Activated CD8-positive, alpha-beta T cell treated with anti-CD3 and anti-CD28 coated beads, Interleukin-2, amount 10 ng/mL, durations not matched to agents 7 days and 5 days (primary cell): ENCODE results near the gene OSBPL10. TPM values are rescaled to one million over a fixed set of nuclear protein-coding genes. Genes with fewer than 3 reads are reported as not detected.

Experiments
- ATAC-seq: fragments of 150-1000 bp; cut with Tn5 transposase; one replicate; pipeline ENCODE4 v1.10.0; 2021; ENCODE audit warnings: moderate library complexity
- CTCF ChIA-PET: fragments of 350-600 bp; sonication (Branson Sonifier 250); formaldehyde crosslinking; loops from one replicate; lab custom pipeline; 2021; ENCODE audit warnings: antibody characterized with exemption; lab: Charles Lee
- POLR2A ChIA-PET: fragments of 350-600 bp; sonication (Branson Sonifier 250); formaldehyde crosslinking; loops from one replicate; lab custom pipeline; 2021; ENCODE audit warnings: antibody characterized with exemption; lab: Charles Lee
- DNase-seq: peaks from one replicate; pipeline ENCODE4 v3.0.0-alpha.2; 2020
- H3K27ac Mint-ChIP-seq: one replicate; pipeline ENCODE4 v1.8.0; 2021; ENCODE audit warnings: mild to moderate bottlenecking, mixed read lengths
- H3K27me3 Mint-ChIP-seq: one replicate; pipeline ENCODE4 v1.8.0; 2021; ENCODE audit warnings: low read depth, mixed read lengths
- H3K36me3 Mint-ChIP-seq: one replicate; pipeline ENCODE4 v1.8.0; 2021; ENCODE audit warnings: low read depth, mixed read lengths
- H3K4me1 Mint-ChIP-seq: one replicate; pipeline ENCODE4 v1.8.0; 2021; ENCODE audit warnings: low read depth, mixed read lengths
- H3K4me3 Mint-ChIP-seq: one replicate; pipeline ENCODE4 v1.8.0; 2021; ENCODE audit warnings: mild to moderate bottlenecking, mixed read lengths
- H3K9me3 Mint-ChIP-seq: one replicate; pipeline ENCODE4 v1.8.0; 2022; ENCODE audit warnings: mixed read lengths; ENCODE audit not compliant: insufficient read depth
- total RNA-seq, 2 experiments: library from RNA; stranded (reverse); gene quantifications; one replicate each; pipeline ENCODE4 v1.2.3, GENCODE V29; 2021

Gene OSBPL10
- total RNA-seq, 2 experiments from 2014 or later: 0.05 to 0.53 TPM

- no peak overlapping the region for H3K27ac Mint-ChIP-seq
- ChIA-PET CTCF (no interaction called here), POLR2A (no interaction called here)
- H3K9me3 Mint-ChIP-seq: no peaks in the 10 kb centered on the region
- no peaks in the 10 kb centered on the region for H3K4me1 Mint-ChIP-seq
- DNase-seq (no peak), ATAC-seq (no peak)
- H3K27me3 Mint-ChIP-seq: peaks cover 10% of the 10 kb centered on the region
- no peak overlapping the region for H3K4me3 Mint-ChIP-seq
- no peaks in the 10 kb centered on the region for H3K36me3 Mint-ChIP-seq
Measured at GRCh38 chr3:31953636-31954035, 27.4 kb downstream of the OSBPL10 start.

DNA sequence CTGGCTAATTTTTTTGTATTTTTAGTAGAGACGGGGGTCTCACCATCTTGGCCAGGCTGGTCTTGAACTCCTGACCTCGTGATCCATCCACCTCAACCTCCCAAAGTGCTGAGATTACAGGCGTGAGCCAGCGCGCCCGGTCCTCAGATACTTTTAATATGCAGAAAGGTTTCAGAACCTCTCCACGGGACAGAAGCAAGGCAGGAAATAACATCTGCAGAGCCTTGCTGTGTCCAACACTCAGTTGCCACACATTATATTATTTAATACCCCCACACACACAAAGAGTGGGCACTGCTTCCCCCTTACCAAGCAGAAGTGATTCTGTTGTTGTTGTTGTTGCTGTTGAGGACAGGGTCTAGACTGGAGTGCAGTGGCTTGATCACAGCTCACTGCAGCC, 28.0 kb downstream of the OSBPL10 start:
- H3K4me1 Mint-ChIP-seq: no peaks in the 10 kb centered on the region
- no peak overlapping the region for H3K27ac Mint-ChIP-seq
- H3K36me3 Mint-ChIP-seq: no peaks in the 10 kb centered on the region
- CTCF ChIA-PET: no interaction called here
- ATAC-seq: no peak
- no peaks in the 10 kb centered on the region for H3K9me3 Mint-ChIP-seq
- H3K27me3 Mint-ChIP-seq: peaks cover 10% of the 10 kb centered on the region
- H3K4me3 Mint-ChIP-seq: no peak overlapping the region
- DNase-seq: no peak
- POLR2A ChIA-PET: no interaction called here

DNA sequence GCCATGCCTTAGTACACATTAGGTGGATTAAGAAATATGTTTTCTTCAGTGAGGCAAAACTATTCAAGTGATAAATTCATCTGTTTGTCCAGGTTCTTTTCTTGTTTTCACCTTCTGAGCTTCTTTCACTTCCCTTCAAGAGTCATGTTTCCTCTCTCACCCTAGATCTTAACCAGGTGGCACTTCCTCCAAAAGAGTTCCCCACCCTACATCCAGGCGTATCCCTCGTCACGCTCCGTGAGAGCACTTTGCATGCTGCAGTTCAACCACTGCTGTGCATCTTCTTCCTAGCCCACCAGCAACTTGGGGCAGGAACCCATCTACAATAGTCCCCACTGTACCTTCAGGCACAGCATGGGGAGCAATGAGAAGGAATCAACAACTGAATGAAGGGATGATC, 28.9 kb downstream of the OSBPL10 start:
- ChIA-PET CTCF (no interaction called here), POLR2A (no interaction called here)
- no peaks in the 10 kb centered on the region for H3K36me3 Mint-ChIP-seq
- peaks cover 10% of the 10 kb centered on the region for H3K27me3 Mint-ChIP-seq
- no peaks in the 10 kb centered on the region for H3K9me3 Mint-ChIP-seq
- no peak overlapping the region for H3K4me3 Mint-ChIP-seq
- H3K27ac Mint-ChIP-seq: no peak overlapping the region
- ATAC-seq (no peak), DNase-seq (no peak)
- H3K4me1 Mint-ChIP-seq: no peaks in the 10 kb centered on the region

GRCh38 chr3:31948280-31948679, 32.8 kb downstream of the OSBPL10 start:
- POLR2A ChIA-PET: no interaction called here
- H3K36me3 Mint-ChIP-seq: no peaks in the 10 kb centered on the region
- no peaks in the 10 kb centered on the region for H3K4me1 Mint-ChIP-seq
- CTCF ChIA-PET: no interaction called here
- DNase-seq (no peak), ATAC-seq (no peak)
- peaks cover 12% of the 10 kb centered on the region for H3K27me3 Mint-ChIP-seq
- no peak overlapping the region for H3K4me3 Mint-ChIP-seq
- no peak overlapping the region for H3K27ac Mint-ChIP-seq
- no peaks in the 10 kb centered on the region for H3K9me3 Mint-ChIP-seq

GRCh38 chr3:31947671-31948091, 33.4 kb downstream of the OSBPL10 start:
- Mint-ChIP-seq H3K27ac (no peak overlapping the region), H3K4me1 (no peaks in the 10 kb centered on the region), H3K36me3 (no peaks in the 10 kb centered on the region), H3K27me3 (peaks cover 12% of the 10 kb centered on the region), H3K4me3 (no peak overlapping the region), H3K9me3 (no peaks in the 10 kb centered on the region)
- DNase-seq (no peak), ATAC-seq (no peak)
- POLR2A ChIA-PET: no interaction called here
- CTCF ChIA-PET: no interaction called here

- H3K9me3 Mint-ChIP-seq: no peaks in the 10 kb centered on the region
- no peaks in the 10 kb centered on the region for H3K36me3 Mint-ChIP-seq
- ATAC-seq (no peak), DNase-seq (no peak)
- H3K4me3 Mint-ChIP-seq: no peak overlapping the region
- H3K27me3 Mint-ChIP-seq: peaks cover 12% of the 10 kb centered on the region
- POLR2A ChIA-PET: no interaction called here
- no peaks in the 10 kb centered on the region for H3K4me1 Mint-ChIP-seq
- CTCF ChIA-PET: no interaction called here
- no peak overlapping the region for H3K27ac Mint-ChIP-seq
Measured at GRCh38 chr3:31947162-31947561, 33.9 kb downstream of the OSBPL10 start.

DNA sequence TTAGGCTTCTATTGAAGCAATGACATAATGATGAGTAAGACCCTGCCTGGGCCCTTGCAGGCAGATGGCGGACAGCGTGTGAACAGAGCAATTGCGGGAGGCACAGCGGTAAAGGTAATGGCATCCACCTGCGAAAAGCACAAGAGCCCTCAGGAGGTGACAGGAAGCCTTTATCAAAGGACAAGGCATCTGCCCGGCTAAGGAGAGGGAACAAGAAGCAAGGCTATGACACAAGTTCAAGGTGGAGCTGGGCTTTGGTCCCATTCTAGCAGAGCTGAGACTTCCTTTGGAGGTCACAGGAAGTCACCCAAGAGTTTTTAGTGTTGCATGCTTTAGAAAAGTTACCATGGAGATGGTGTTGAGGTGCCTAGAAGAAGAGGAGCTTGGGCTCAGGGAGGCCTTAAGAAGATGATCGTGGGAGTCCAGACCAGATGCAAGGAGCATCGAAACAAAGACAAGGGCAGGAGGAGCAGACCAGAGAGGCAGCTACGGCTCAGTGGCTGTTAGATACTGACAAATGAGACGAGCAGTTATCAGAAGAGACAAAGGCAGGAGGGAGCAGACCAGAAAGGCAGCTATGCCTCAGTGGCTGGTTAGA, 34.5 kb downstream of the OSBPL10 start:
- CTCF ChIA-PET: no interaction called here
- POLR2A ChIA-PET: no interaction called here
- H3K4me1 Mint-ChIP-seq: no peaks in the 10 kb centered on the region
- no peak for ATAC-seq
- DNase-seq: no peak
- no peaks in the 10 kb centered on the region for H3K36me3 Mint-ChIP-seq
- no peak overlapping the region for H3K27ac Mint-ChIP-seq
- no peak overlapping the region for H3K4me3 Mint-ChIP-seq
- peaks cover 12% of the 10 kb centered on the region for H3K27me3 Mint-ChIP-seq
- H3K9me3 Mint-ChIP-seq: no peaks in the 10 kb centered on the region

- Mint-ChIP-seq H3K27ac (no peak overlapping the region), H3K9me3 (no peaks in the 10 kb centered on the region), H3K27me3 (peaks cover 9% of the 10 kb centered on the region), H3K36me3 (no peaks in the 10 kb centered on the region), H3K4me3 (no peak overlapping the region), H3K4me1 (no peaks in the 10 kb centered on the region)
- POLR2A ChIA-PET: no interaction called here
- ATAC-seq (no peak), DNase-seq (no peak)
- CTCF ChIA-PET: no interaction called here
Measured at GRCh38 chr3:31945738-31946052, 35.4 kb downstream of the OSBPL10 start.

- no peaks in the 10 kb centered on the region for H3K9me3 Mint-ChIP-seq
- DNase-seq (no peak), ATAC-seq (no peak)
- CTCF ChIA-PET: no interaction called here
- POLR2A ChIA-PET: no interaction called here
- no peak overlapping the region for H3K4me3 Mint-ChIP-seq
- no peak overlapping the region for H3K27ac Mint-ChIP-seq
- no peaks in the 10 kb centered on the region for H3K4me1 Mint-ChIP-seq
- no peaks in the 10 kb centered on the region for H3K36me3 Mint-ChIP-seq
- peaks cover 2% of the 10 kb centered on the region for H3K27me3 Mint-ChIP-seq
Measured at GRCh38 chr3:31943041-31943440, 38.0 kb downstream of the OSBPL10 start.

DNA sequence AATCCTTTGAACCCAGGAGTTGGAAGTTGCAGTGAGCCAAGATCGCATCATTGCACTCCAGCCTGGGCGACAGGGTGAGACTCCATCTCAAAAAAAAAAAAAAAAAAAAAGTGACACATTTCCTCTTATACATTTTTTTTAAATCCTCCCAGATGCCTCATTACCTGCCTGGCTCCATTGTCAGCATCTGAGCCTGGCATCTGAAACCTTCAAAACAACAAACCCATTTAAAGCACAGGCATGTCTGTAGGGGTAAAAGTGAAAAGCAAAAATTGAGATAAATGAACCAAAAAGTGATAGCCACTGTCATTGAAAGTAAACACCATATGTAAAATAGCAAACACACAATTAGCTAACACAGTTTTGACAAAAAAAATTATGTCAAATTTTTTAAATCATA, 38.6 kb downstream of the OSBPL10 start:
- H3K27me3 Mint-ChIP-seq: peaks cover 2% of the 10 kb centered on the region
- no peak overlapping the region for H3K27ac Mint-ChIP-seq
- no peak overlapping the region for H3K4me3 Mint-ChIP-seq
- H3K36me3 Mint-ChIP-seq: no peaks in the 10 kb centered on the region
- POLR2A ChIA-PET: no interaction called here
- CTCF ChIA-PET: no interaction called here
- no peak for ATAC-seq
- DNase-seq: no peak
- no peaks in the 10 kb centered on the region for H3K4me1 Mint-ChIP-seq
- H3K9me3 Mint-ChIP-seq: no peaks in the 10 kb centered on the region

- H3K4me1 Mint-ChIP-seq: peaks cover 2% of the 10 kb centered on the region
- H3K9me3 Mint-ChIP-seq: no peaks in the 10 kb centered on the region
- H3K4me3 Mint-ChIP-seq: no peak overlapping the region
- ChIA-PET POLR2A (no interaction called here), CTCF (no interaction called here)
- no peak overlapping the region for H3K27ac Mint-ChIP-seq
- no peaks in the 10 kb centered on the region for H3K36me3 Mint-ChIP-seq
- DNase-seq (no peak), ATAC-seq (no peak)
- no peaks in the 10 kb centered on the region for H3K27me3 Mint-ChIP-seq
Measured at GRCh38 chr3:31937225-31937624, 43.8 kb downstream of the OSBPL10 start.

- ChIA-PET POLR2A (no interaction called here), CTCF (no interaction called here)
- Mint-ChIP-seq H3K4me3 (no peak overlapping the region), H3K27me3 (no peaks in the 10 kb centered on the region), H3K27ac (no peak overlapping the region), H3K36me3 (no peaks in the 10 kb centered on the region), H3K9me3 (no peaks in the 10 kb centered on the region), H3K4me1 (peaks cover 2% of the 10 kb centered on the region)
- DNase-seq: no peak
- ATAC-seq: no peak
Measured at GRCh38 chr3:31936420-31937060, 44.5 kb downstream of the OSBPL10 start.

DNA sequence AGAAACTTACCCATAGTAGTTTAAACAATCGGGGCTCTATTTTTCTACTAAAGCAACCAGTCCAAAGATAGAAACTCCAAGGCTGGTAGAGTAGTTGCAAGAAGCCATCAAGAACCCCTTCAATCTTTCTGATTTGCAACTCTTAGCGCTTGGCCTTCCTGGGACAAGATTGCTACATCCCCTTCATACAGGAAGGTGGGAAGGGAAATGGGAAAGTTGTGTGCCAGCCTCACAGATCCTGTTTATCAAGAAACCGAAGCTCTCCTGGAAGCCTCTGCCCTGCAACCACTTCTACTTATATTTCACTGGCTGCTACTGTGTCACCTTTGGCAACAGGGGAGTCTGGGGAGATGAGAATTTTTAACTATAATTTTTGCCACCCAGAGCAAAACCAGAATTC, 46.2 kb downstream of the OSBPL10 start:
- Mint-ChIP-seq H3K4me1 (peaks cover 6% of the 10 kb centered on the region), H3K27me3 (no peaks in the 10 kb centered on the region), H3K9me3 (no peaks in the 10 kb centered on the region), H3K27ac (no peak overlapping the region), H3K36me3 (no peaks in the 10 kb centered on the region), H3K4me3 (no peak overlapping the region)
- ChIA-PET CTCF (no interaction called here), POLR2A (no interaction called here)
- no peak for DNase-seq
- no peak for ATAC-seq
